Heart left ventricle (tissue), 16 donors: Measurements from ENCODE around the gene CBL. TPM values are rescaled to one million over a fixed set of nuclear protein-coding genes. Genes with fewer than 3 reads are reported as not detected.
A peak's percentile ranks its signal among the peaks of the same experiment; 100 is the strongest.
"Not testable (repeated sequence)": the region's sequence is repeated elsewhere in the genome, so short reads cannot be mapped to it uniquely, and the experiment has no call there.

ENCODE experiments used
- ATAC-seq, 4 donors: fragments of 200-7000 bp; cut with Tn5 transposase; one replicate each; pipeline ENCODE4 v1.9.1; 2020 to 2022; ENCODE audit warnings: moderate library complexity in 4 of 4, mild to moderate bottlenecking in 3 of 4, moderate number of reproducible peaks in 1 of 4
- DNase-seq, 5 donors: peaks; one replicate each; pipeline ENCODE4 v3.0.0-alpha.2; 2020
- H3K27ac ChIP-seq, 12 donors: fragments of 200-600 bp; sonication (generic) in 4 of 12; one replicate each; pipeline versions ENCODE4 v1.5.0 to v1.8.0; 2016 to 2022; ENCODE audit warnings: mild to moderate bottlenecking in 2 of 12
- H3K27me3 ChIP-seq, 9 donors: fragments of 200-600 bp; sonication (generic) in 2 of 9; one replicate each; pipeline versions ENCODE4 v1.5.1 to v1.8.0; 2016 to 2022; ENCODE audit warnings: mild to moderate bottlenecking in 3 of 9
- H3K36me3 ChIP-seq, 9 donors: fragments of 200-600 bp; sonication (generic) in 2 of 9; one replicate each; pipeline versions ENCODE4 v1.5.0 to v1.8.0; 2018 to 2022; ENCODE audit warnings: mild to moderate bottlenecking in 2 of 9
- H3K4me1 ChIP-seq, 12 donors: fragments of 200-600 bp; sonication (generic) in 4 of 12; one replicate each; pipeline versions ENCODE4 v1.5.0 to v1.8.0; 2016 to 2022; ENCODE audit warnings: mild to moderate bottlenecking in 3 of 12
- H3K4me3 ChIP-seq, 12 donors: fragments of 200-600 bp; sonication (generic) in 4 of 12; one replicate each; pipeline versions ENCODE4 v1.5.0 to v1.8.0; 2017 to 2022; ENCODE audit warnings: mild to moderate bottlenecking in 9 of 12, moderate library complexity in 4 of 12
- H3K9me3 ChIP-seq, 12 donors: fragments of 200-600 bp; sonication (generic) in 4 of 12; one replicate each; pipeline versions ENCODE4 v1.5.0 to v1.8.0; 2016 to 2022; ENCODE audit warnings: mild to moderate bottlenecking in 1 of 12
- CTCF ChIP-seq, 12 donors: fragments of 200-600 bp; sonication (generic) in 4 of 12; IDR thresholded peaks; one replicate each; pipeline versions ENCODE4 v1.5.0 to v1.8.0; 2018 to 2022; ENCODE audit warnings: antibody characterized with exemption in 12 of 12, mild to moderate bottlenecking in 5 of 12
- POLR2A ChIP-seq, 2 donors: fragments of 450-650 bp; IDR thresholded peaks; one replicate each; pipeline ENCODE4 v1.6.1; 2017; ENCODE audit warnings: antibody characterized with exemption in 2 of 2, mild to moderate bottlenecking in 2 of 2, moderate library complexity in 2 of 2
- WGBS, 4 donors: extraction: QIAGEN DNeasy Blood & Tissue Kit in 2 of 4; methylation state at CpG; one replicate each; pipeline versions ENCODE4 v1.1.5 to v1.1.7; 2013 to 2018; 5-methylcytosine and 5-hydroxymethylcytosine counted together
- intact Hi-C, 10 donors: fragments of 100-400 bp; cut with DNase I; formaldehyde crosslinking; loops; one replicate each; pipeline versions ENCODE4 v1.11.1 to v1.14.2; 2022
- polyA plus RNA-seq, 2 donors: library from polyadenylated mRNA; stranded (reverse); fragments of 200-250 nt; gene quantifications; one replicate each; pipeline ENCODE4 v1.2.3, GENCODE V29; 2013
- total RNA-seq, 9 donors: library from RNA; depleted of rRNA in 2 of 9; stranded (reverse); fragments of >200 nt in 2 of 9; fragmentation: NEBNext Ultra II Directional in 3 of 9; extraction: Animal tissue kit (Norgen Biotek cat#: 25700) in 3 of 9; gene quantifications; one replicate each; pipeline versions ENCODE4 v1.1.0 to v1.2.4, GENCODE V29; 2016 to 2023
- donor health status: ischemic (EF 13 %, LVEDD 7.1; RV severe dilation, severe dysfunction).
- donor health status: healthy with polysubstance abuse.
- donor health status: DM: no; HTN: yes; CAD: no.
- donor health status: DM: no; HTN: no; CAD: no.
- donor health status: ischemic (EF 25% LVEDD 6.9; RV normal size, moderate dysfunction).
- donor health status: ischemic (EF 25% LVEDD 5.7; RV mildly dilated, moderate dysfunction).
- donor health status: healthy.
- donor health status: DM: yes; HTN: yes; CAD: no.
- donor health status: ischemic (EF 35%, LVEDD 5.7; RV mildly dilated, moderate dysfunction).
- donor health status: nonischemic (EF 11% LVEDD 7.7; RV severe dilation, severe dysfunction).
- donor health status: DM: yes; HTN: yes; CAD: no.
- donor health status: PGD.
- donor health status: ischemic (EF 29% LVEDD 5.4; RV normal size, mild dysfunction).
- donor health status: nonischemic (EF 23%, LVEDD 6.1; RV moderate dilation, normal function).

Gene CBL
- total and polyA plus RNA-seq, 11 donors = 3.1 to 20.4 (median 7.4) TPM

DNA sequence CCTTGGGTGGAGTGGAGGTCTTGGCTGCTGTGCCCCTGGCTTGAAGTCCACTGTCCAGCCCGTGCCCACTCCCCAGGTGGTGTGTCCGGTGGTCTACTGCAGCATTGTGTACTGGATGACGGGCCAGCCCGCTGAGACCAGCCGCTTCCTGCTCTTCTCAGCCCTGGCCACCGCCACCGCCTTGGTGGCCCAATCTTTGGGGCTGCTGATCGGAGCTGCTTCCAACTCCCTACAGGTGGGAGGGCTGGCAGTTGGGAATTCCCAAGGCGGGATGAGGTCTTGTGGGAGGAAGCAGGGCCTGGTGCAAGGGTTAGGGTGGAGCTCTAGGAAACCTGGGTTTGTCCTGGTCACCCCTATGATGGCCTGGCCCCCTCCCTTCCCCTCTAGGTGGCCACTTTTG, 46.0 kb upstream of the CBL start:
- no peak overlapping the region for H3K27ac ChIP-seq
- DNase-seq = no peak
- 92 to 95% (median 95%) methylated on average over 8 to 9 of the region's 9 CpGs for WGBS, 4 donors
- no peaks in the 10 kb centered on the region for H3K36me3 ChIP-seq
- no peak overlapping the region for H3K4me3 ChIP-seq
- TF ChIP-seq CTCF (IDR thresholded peaks at IDR 0.05) = no peak
- no peak for TF ChIP-seq POLR2A (IDR thresholded peaks at IDR 0.05)
- intact Hi-C loops = no loop called here
- no peaks in the 10 kb centered on the region for H3K4me1 ChIP-seq
- no peak for ATAC-seq
- H3K9me3 ChIP-seq = no peaks in the 10 kb centered on the region
- H3K27me3 ChIP-seq = no peaks in the 10 kb centered on the region

DNA sequence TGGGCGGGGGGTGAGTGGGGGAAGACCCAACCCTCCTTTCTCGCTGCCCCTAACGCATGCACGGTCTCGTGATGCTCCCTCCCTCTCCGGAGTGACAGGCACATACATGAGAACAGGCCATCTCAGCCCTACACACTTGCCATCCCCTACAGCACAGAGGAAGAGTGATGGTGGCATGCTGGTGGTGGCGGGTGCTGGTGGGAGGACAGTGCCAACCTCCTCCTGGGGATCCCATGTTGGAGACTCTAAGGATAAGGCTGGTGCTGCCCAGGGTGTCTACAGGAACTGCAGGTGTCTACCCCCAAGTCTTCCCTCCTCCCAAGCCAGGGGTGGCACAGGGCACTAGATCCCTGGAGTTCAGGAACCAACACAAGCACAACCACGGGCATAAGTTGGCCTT, 44.3 kb upstream of the CBL start:
- no peak overlapping the region for H3K4me3 ChIP-seq
- TF ChIP-seq POLR2A (IDR thresholded peaks at IDR 0.05) = no peak
- TF ChIP-seq CTCF (IDR thresholded peaks at IDR 0.05) = no peak
- H3K27me3 ChIP-seq = no peaks in the 10 kb centered on the region
- no peak overlapping the region for H3K27ac ChIP-seq
- 81 to 90% (median 87%) methylated on average over 8 of the region's 8 CpGs for WGBS, 4 donors
- H3K36me3 ChIP-seq = no peaks in the 10 kb centered on the region
- no peaks in the 10 kb centered on the region for H3K9me3 ChIP-seq
- no peaks in the 10 kb centered on the region for H3K4me1 ChIP-seq
- intact Hi-C loops = no loop called here
- ATAC-seq (no peak), DNase-seq (no peak)

- intact Hi-C loops = no loop called here
- no peak for TF ChIP-seq POLR2A (IDR thresholded peaks at IDR 0.05)
- no peak for TF ChIP-seq CTCF (IDR thresholded peaks at IDR 0.05)
- Histone ChIP-seq H3K27me3 (no peaks in the 10 kb centered on the region), H3K27ac (no peak overlapping the region), H3K36me3 (peaks cover 0 to 2% (median 0%) of the 10 kb centered on the region in 9 donors), H3K4me3 (no peak overlapping the region), H3K9me3 (no peaks in the 10 kb centered on the region), H3K4me1 (peaks cover 0 to 13% (median 6%) of the 10 kb centered on the region in 12 donors)
- ATAC-seq (peak in 1 of 4 donors; percentile 17), DNase-seq (peak in 1 of 5 donors; percentile 48)
- WGBS, 4 donors = 61 to 72% (median 68%) methylated on average over 8 of the region's 8 CpGs
These were observed 39.6 kb upstream of the CBL start for GRCh38 chr11:119166368-119167076.

DNA sequence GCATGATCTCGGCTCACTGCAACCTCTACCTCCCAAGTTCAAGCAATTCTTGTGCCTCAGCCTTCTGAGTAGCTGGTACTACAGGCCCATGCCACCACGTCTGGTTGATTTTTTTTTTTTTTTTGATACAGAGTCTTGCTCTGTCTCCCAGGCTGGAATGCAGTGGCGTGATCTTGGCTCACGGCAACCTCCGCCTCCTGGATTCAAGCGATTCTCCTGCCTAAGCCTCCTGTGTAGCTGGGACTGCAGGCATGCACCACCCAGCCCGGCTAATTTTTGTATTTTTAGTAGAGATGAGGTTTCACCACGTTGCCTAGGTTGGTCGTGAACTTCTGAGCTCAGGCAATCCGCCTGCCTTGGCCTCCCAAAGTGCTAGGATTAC, 39.1 kb upstream of the CBL start:
- H3K36me3 ChIP-seq, H3K4me3 ChIP-seq, H3K27me3 ChIP-seq, intact Hi-C loops, ATAC-seq, H3K9me3 ChIP-seq, H3K27ac ChIP-seq: not testable (repeated sequence)
- peaks cover 0 to 13% (median 6%) of the 10 kb centered on the region in 12 donors for H3K4me1 ChIP-seq
- DNase-seq = peak in 1 of 5 donors; percentile 3
- 82 to 85% (median 84%) methylated on average over 10 of the region's 10 CpGs for WGBS, 4 donors
